Transverse colon (tissue), 3 donors: ENCODE measurements around the gene HMG20B.

Source experiments
- CTCF ChIP-seq, 5 experiments: fragments of 200-600 bp in 3 of 5; fragments of 450-650 bp in 2 of 5; sonication (generic) in 3 of 5; IDR thresholded peaks; 1 replicate in 2 of 5; 2 replicates in 3 of 5; pipeline ENCODE4 v1.5.1; 2016 to 2017; ENCODE audit warnings: antibody characterized with exemption in 5 of 5, inconsistent platforms in 3 of 5, mild to moderate bottlenecking in 2 of 5, moderate library complexity in 1 of 5
- EP300 ChIP-seq: sonication (generic); formaldehyde crosslinking; IDR thresholded peaks from one replicate; pipeline ENCODE4 v1.6.1; 2017; ENCODE audit warnings: antibody characterized with exemption, low read depth

- TF ChIP-seq CTCF (IDR thresholded peaks at IDR 0.05) (no peak), EP300 (no peak)
These were observed 46.1 kb upstream of the HMG20B start for GRCh38 chr19:3526507-3527237.
